Measurements from ENCODE around the gene CFAP57.

DNA sequence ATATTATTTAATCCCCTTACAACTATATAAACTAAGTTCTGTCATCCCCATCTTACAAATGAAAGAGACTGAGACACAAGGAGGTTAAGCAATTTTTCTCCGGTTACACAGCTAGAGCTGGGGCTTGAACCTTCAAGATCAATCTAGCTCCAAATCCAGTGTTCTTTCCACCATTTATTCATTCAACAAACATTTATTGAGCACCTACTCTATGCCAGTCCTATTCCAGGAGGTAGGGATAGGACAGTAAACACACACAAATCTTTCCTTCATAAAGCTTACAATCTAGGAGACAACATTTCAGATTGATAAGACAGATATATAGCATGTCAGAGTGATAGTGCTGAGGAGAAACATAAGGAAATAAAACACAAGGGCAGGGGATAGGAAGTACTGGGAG, 94.8 kb downstream of the CFAP57 start:
- TF ChIP-seq, protein P1, sequence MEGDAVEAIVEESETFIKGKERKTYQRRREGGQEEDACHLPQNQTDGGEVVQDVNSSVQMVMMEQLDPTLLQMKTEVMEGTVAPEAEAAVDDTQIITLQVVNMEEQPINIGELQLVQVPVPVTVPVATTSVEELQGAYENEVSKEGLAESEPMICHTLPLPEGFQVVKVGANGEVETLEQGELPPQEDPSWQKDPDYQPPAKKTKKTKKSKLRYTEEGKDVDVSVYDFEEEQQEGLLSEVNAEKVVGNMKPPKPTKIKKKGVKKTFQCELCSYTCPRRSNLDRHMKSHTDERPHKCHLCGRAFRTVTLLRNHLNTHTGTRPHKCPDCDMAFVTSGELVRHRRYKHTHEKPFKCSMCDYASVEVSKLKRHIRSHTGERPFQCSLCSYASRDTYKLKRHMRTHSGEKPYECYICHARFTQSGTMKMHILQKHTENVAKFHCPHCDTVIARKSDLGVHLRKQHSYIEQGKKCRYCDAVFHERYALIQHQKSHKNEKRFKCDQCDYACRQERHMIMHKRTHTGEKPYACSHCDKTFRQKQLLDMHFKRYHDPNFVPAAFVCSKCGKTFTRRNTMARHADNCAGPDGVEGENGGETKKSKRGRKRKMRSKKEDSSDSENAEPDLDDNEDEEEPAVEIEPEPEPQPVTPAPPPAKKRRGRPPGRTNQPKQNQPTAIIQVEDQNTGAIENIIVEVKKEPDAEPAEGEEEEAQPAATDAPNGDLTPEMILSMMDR (conservative IDR thresholded peaks at IDR 0.05): no peak
- no peak for TF ChIP-seq EZH2 (IDR thresholded peaks at IDR 0.05; ENCODE audit: low read depth)
